Gastroesophageal sphincter (tissue), 3 donors: ENCODE data around the gene BMI1.

Experiments used
- EP300 ChIP-seq: sonication (generic); formaldehyde crosslinking; IDR thresholded peaks from one replicate; pipeline ENCODE4 v1.6.1; 2017; ENCODE audit warnings: antibody characterized with exemption, mild to moderate bottlenecking
- POLR2A ChIP-seq, 2 donors: fragments of 450-650 bp; IDR thresholded peaks; one replicate each; pipeline ENCODE4 v1.6.1; 2017; ENCODE audit warnings: antibody characterized with exemption in 2 of 2, mild to moderate bottlenecking in 2 of 2, moderate library complexity in 1 of 2
- POLR2AphosphoS5 ChIP-seq: sonication (generic); formaldehyde crosslinking; IDR thresholded peaks from one replicate; pipeline ENCODE4 v1.6.1; 2017; ENCODE audit warnings: antibody characterized with exemption
- TF ChIP-seq, protein P1 (sequence below), 4 experiments: fragments of 200-600 bp in 2 of 4; fragments of 450-650 bp in 2 of 4; sonication (generic) in 1 of 4; IDR thresholded peaks; one replicate each; pipeline ENCODE4 v1.5.1; 2017 to 2019; ENCODE audit warnings: antibody characterized with exemption in 4 of 4, mild to moderate bottlenecking in 2 of 4, moderate library complexity in 2 of 4

DNA sequence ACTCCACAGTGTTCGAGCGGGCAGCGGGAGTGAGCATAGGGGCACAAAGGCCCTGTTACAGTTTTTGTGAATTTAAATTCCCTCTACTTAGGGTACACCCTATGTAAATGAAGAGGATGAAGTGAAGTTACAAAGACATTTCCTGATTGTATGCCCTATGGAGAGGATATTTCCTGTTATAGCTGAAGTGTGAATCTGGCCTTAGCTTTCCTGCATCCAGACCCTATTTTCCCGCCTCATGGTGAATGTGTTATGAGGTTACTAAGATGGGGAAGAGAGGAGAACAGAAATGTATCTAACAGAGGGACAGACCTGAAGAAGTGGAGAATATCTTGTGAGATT is 42.5 kb upstream of the BMI1 start:
- TF ChIP-seq POLR2A (IDR thresholded peaks at IDR 0.05) (no peak), POLR2AphosphoS5 (no peak), EP300 (no peak)
- TF ChIP-seq, protein P1, sequence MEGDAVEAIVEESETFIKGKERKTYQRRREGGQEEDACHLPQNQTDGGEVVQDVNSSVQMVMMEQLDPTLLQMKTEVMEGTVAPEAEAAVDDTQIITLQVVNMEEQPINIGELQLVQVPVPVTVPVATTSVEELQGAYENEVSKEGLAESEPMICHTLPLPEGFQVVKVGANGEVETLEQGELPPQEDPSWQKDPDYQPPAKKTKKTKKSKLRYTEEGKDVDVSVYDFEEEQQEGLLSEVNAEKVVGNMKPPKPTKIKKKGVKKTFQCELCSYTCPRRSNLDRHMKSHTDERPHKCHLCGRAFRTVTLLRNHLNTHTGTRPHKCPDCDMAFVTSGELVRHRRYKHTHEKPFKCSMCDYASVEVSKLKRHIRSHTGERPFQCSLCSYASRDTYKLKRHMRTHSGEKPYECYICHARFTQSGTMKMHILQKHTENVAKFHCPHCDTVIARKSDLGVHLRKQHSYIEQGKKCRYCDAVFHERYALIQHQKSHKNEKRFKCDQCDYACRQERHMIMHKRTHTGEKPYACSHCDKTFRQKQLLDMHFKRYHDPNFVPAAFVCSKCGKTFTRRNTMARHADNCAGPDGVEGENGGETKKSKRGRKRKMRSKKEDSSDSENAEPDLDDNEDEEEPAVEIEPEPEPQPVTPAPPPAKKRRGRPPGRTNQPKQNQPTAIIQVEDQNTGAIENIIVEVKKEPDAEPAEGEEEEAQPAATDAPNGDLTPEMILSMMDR (IDR thresholded peaks at IDR 0.05), result no peak
